Endothelial cell of umbilical vein (primary cell): Measurements from ENCODE around the gene COL16A1. TPM values are rescaled to one million over a fixed set of nuclear protein-coding genes. Genes with fewer than 3 reads are reported as not detected.

Source experiments
- BruUV-seq: library from RNA; stranded (reverse); fragments of 400-500 nt; replicated peaks from 2 replicates; lab custom pipeline; 2021; lab: Mats Ljungman, UMichigan
- CTCF ChIA-PET: fragments of 300-600, 350-600 bp; sonication (Branson Sonifier 250); formaldehyde crosslinking; loops from one replicate; lab custom pipeline; 2021; ENCODE audit warnings: antibody characterized with exemption, inconsistent platforms; lab: Charles Lee
- POLR2A ChIA-PET: fragments of 300-600, 350-600 bp; sonication (Branson Sonifier 250); formaldehyde crosslinking; loops from one replicate; lab custom pipeline; 2021; ENCODE audit warnings: antibody characterized with exemption, inconsistent platforms; lab: Charles Lee
- DNase-seq: peaks from one replicate; pipeline ENCODE4 v3.0.0-alpha.2; 2011; ENCODE audit warnings: low read depth, low spot score
- FAIRE-seq: peaks from 2 replicates; lab custom pipeline; 2011; peaks lifted over from hg19 to GRCh38; lab: Jason Lieb, UNC
- H2AFZ ChIP-seq: 2 replicates; pipeline ENCODE4 v1.6.0; 2012; ENCODE audit warnings: low read depth, low read length, control low read depth, inconsistent platforms
- H3K27ac ChIP-seq: 2 replicates; pipeline ENCODE4 v1.5.1; 2011; ENCODE audit warnings: low read depth, mild to moderate bottlenecking, control low read depth, low read length, moderate library complexity; ENCODE audit not compliant: insufficient read depth
- H3K27me3 ChIP-seq, 2 experiments: 2 replicates each; pipeline versions ENCODE4 v1.6.0 to v1.6.1; 2011; ENCODE audit warnings: low read length in 2 of 2, mixed read lengths in 1 of 2; ENCODE audit not compliant: control insufficient read depth in 2 of 2, insufficient read depth in 2 of 2
- H3K36me3 ChIP-seq, 2 experiments: 2 replicates in 1 of 2; 3 replicates in 1 of 2; pipeline ENCODE4 v1.5.1; 2011; ENCODE audit warnings: low read length in 2 of 2, mild to moderate bottlenecking in 1 of 2, moderate library complexity in 1 of 2; ENCODE audit not compliant: control insufficient read depth in 2 of 2, insufficient read depth in 2 of 2; ENCODE audit errors: extremely low read depth in 1 of 2
- H3K4me1 ChIP-seq: 3 replicates; pipeline ENCODE4 v1.5.1; 2011; ENCODE audit warnings: mild to moderate bottlenecking, low read length; ENCODE audit not compliant: control insufficient read depth, insufficient read depth; ENCODE audit errors: extremely low read depth
- H3K4me2 ChIP-seq: 2 replicates; pipeline ENCODE4 v1.6.1; 2011; ENCODE audit warnings: low read length, control low read depth, mixed read lengths; ENCODE audit not compliant: insufficient read depth
- H3K4me3 ChIP-seq, 3 experiments: fragments of 200-600 bp in 1 of 3; sonication (generic), shearing (Covaris generic) in 1 of 3; replicated peaks in 1 of 3; 2 replicates each; pipeline ENCODE4 v1.5.1; 2011 to 2016; ENCODE audit warnings: control low read depth in 3 of 3, low read length in 3 of 3, mild to moderate bottlenecking in 2 of 3, inconsistent platforms in 1 of 3, low read depth in 1 of 3, moderate library complexity in 1 of 3; ENCODE audit not compliant: insufficient read depth in 1 of 3
- H3K79me2 ChIP-seq: 2 replicates; pipeline ENCODE4 v1.6.0; 2012; ENCODE audit warnings: low read length, inconsistent platforms; ENCODE audit not compliant: control insufficient read depth, insufficient read depth
- H3K9ac ChIP-seq: replicated peaks from 2 replicates; pipeline ENCODE3; 2011; ENCODE audit warnings: low read length, control low read depth; ENCODE audit not compliant: insufficient read depth; ENCODE audit errors: extremely low read depth
- H3K9me1 ChIP-seq: replicated peaks from 3 replicates; pipeline ENCODE4 v1.6.0; 2011; ENCODE audit warnings: mild to moderate bottlenecking, low read length; ENCODE audit not compliant: control insufficient read depth, insufficient read depth; ENCODE audit errors: extremely low read depth
- H3K9me3 ChIP-seq: replicated peaks from 2 replicates; pipeline ENCODE4 v1.5.1; 2012; ENCODE audit warnings: low read length, inconsistent platforms; ENCODE audit not compliant: control insufficient read depth, insufficient read depth
- H4K20me1 ChIP-seq: replicated peaks from 2 replicates; pipeline ENCODE3; 2011; ENCODE audit warnings: mild to moderate bottlenecking, low read length; ENCODE audit not compliant: control insufficient read depth, insufficient read depth; ENCODE audit errors: extremely low read depth
- CTCF ChIP-seq, 2 donors: IDR thresholded peaks; 1 replicate in 1 of 2; 2 replicates in 1 of 2; pipeline ENCODE4 v1.5.1; 2011; ENCODE audit warnings: low read length in 2 of 2, mild to moderate bottlenecking in 2 of 2, moderate library complexity in 2 of 2, control low read depth in 1 of 2, inconsistent platforms in 1 of 2, low read depth in 1 of 2; ENCODE audit not compliant: insufficient read depth in 1 of 2; ENCODE audit errors: extremely low read depth in 1 of 2
- EZH2 ChIP-seq: IDR thresholded peaks from 2 replicates; pipeline ENCODE4 v1.6.1; 2012; ENCODE audit warnings: borderline replicate concordance, low read depth, mild to moderate bottlenecking, moderate library complexity, low read length, inconsistent platforms; ENCODE audit not compliant: severe bottlenecking
- FOS ChIP-seq: IDR thresholded peaks from 2 replicates; pipeline ENCODE4 v1.6.1; 2011; ENCODE audit warnings: mild to moderate bottlenecking, low read length, moderate library complexity, borderline replicate concordance; ENCODE audit not compliant: insufficient read depth
- GATA2 ChIP-seq: IDR thresholded peaks from 2 replicates; pipeline ENCODE4 v1.7.0; 2011; ENCODE audit warnings: low read depth, mild to moderate bottlenecking, moderate library complexity, mixed read lengths, low read length; ENCODE audit not compliant: insufficient read length, insufficient read depth
- JUN ChIP-seq: IDR thresholded peaks from 2 replicates; pipeline ENCODE4 v1.6.1; 2011; ENCODE audit warnings: borderline replicate concordance, low read depth; ENCODE audit not compliant: insufficient read length, insufficient read depth
- MAX ChIP-seq: IDR thresholded peaks from 2 replicates; pipeline ENCODE4 v1.6.1; 2011; ENCODE audit not compliant: insufficient read depth, insufficient read length
- MYC ChIP-seq: IDR thresholded peaks from one replicate; pipeline ENCODE4 v1.6.1; 2011; ENCODE audit warnings: mild to moderate bottlenecking, low read depth, low read length
- POLR2A ChIP-seq: IDR thresholded peaks from 2 replicates; pipeline ENCODE4 v1.6.1; 2012; ENCODE audit warnings: low read depth, mild to moderate bottlenecking, control low read depth, low read length
- dilution Hi-C: fragments of 300-500 bp; cut with MboI; formaldehyde crosslinking; loops from one replicate; pipeline ENCODE4 v1.15.0; 2019; ENCODE audit warnings: low sequenced_read_pairs; ENCODE audit not compliant: extremely low pct_ligation_motif_present
- intact Hi-C: fragments of 100-400 bp; cut with micrococcal nuclease; formaldehyde crosslinking; loops from one replicate; pipeline ENCODE4 v1.10.0; 2022
- polyA plus RNA-seq, 4 experiments: library from polyadenylated mRNA; depleted of rRNA in 3 of 4; stranded (reverse) in 3 of 4; unstranded in 1 of 4; fragments of >200 nt; gene quantifications; 2 replicates each; pipeline versions ENCODE4 v1.2.1 to v1.2.3, GENCODE V29; 2011 to 2012; ENCODE audit warnings: missing spikeins in 1 of 4
- total RNA-seq: library from RNA; stranded (reverse); gene quantifications from 2 replicates; pipeline ENCODE4 v1.2.3, GENCODE V29; 2021

COL16A1 gene
- total and polyA plus RNA-seq, 2 donors (not counting 3 experiments of a cell fraction or from before 2014, with no cell fraction given): 0.68 to 1.2 TPM

DNA sequence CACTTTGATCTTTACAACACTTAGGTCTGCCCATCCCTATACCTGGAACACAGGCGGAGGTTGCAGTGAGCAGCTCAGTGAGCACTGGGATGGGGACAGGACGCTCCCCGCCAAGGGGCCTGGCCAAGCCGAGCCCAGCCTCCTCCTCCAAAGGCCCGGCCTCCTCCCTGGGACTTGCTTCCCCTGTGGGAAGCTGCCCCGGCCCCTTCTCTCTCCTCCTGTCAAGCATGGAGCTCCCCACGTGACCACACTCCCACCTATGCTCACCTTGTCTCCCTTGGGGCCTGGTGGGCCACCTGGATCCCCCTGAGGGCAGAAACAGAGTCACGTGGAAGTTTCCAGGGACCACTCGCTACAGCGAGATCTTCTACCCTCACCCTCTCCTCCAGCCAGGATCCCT lies 12.9 kb downstream of the COL16A1 start:
- ChIA-PET POLR2A (no interaction called here), CTCF (interaction anchor here (0.6 to 2.8 kb wide), 4 partner anchors 14 to 55 kb away, joined by 3 to 8 read pairs (median 8); no protein-coding TSS in a partner anchor)
- no peak overlapping the region for H2AFZ ChIP-seq
- FAIRE-seq (no peak), DNase-seq (no peak)
- intact Hi-C loops: no loop called here
- H3K27ac ChIP-seq: no peak overlapping the region
- H3K9ac ChIP-seq: no peak overlapping the region
- no peak overlapping the region for H3K4me2 ChIP-seq
- no peaks in the 10 kb centered on the region for H3K9me1 ChIP-seq
- no peaks in the 10 kb centered on the region for H3K36me3 ChIP-seq
- no TSS peak for BruUV-seq
- peaks cover 13% of the 10 kb centered on the region for H3K4me1 ChIP-seq
- H3K9me3 ChIP-seq: no peaks in the 10 kb centered on the region
- no peaks in the 10 kb centered on the region for H3K27me3 ChIP-seq
- dilution Hi-C loops: no loop called here
- H3K4me3 ChIP-seq: no peak overlapping the region
- TF ChIP-seq JUN: no peak
- no peak for TF ChIP-seq MYC
- TF ChIP-seq POLR2A: no peak
- no peak for TF ChIP-seq EZH2
- no peak for TF ChIP-seq MAX
- no peak for TF ChIP-seq CTCF (IDR thresholded peaks at IDR 0.05; ENCODE audit: extremely low read depth in 1 of 2, insufficient read depth in 1 of 2, low read depth in 1 of 2, low read length in 2 of 2)
- TF ChIP-seq GATA2: no peak
- TF ChIP-seq FOS: no peak
- H4K20me1 ChIP-seq: no peaks in the 10 kb centered on the region
- no peaks in the 10 kb centered on the region for H3K79me2 ChIP-seq
